Thyroid gland (tissue), 4 donors: Measurements from ENCODE around the gene KCNE1. TPM values are rescaled to one million over a fixed set of nuclear protein-coding genes. Genes with fewer than 3 reads are reported as not detected.
A peak's percentile ranks its signal among the peaks of the same experiment; 100 is the strongest.

Experiments
- DNase-seq, 2 donors: peaks; one replicate each; pipeline ENCODE4 v3.0.0-alpha.2; 2019
- H3K27ac ChIP-seq, 3 donors: fragments of 200-600 bp; sonication (generic); 1 replicate in 2 of 3; 2 replicates in 1 of 3; pipeline ENCODE4 v1.5.1; 2016 to 2019; ENCODE audit warnings: mild to moderate bottlenecking in 1 of 3, moderate library complexity in 1 of 3
- H3K27me3 ChIP-seq: fragments of 200-600 bp; sonication (generic); one replicate; pipeline ENCODE4 v1.5.1; 2019
- H3K36me3 ChIP-seq, 2 donors: fragments of 200-600 bp; sonication (generic); one replicate each; pipeline ENCODE4 v1.5.1; 2016 to 2019
- H3K4me1 ChIP-seq, 2 donors: fragments of 200-600 bp; sonication (generic); one replicate each; pipeline ENCODE4 v1.5.1; 2017 to 2019
- H3K4me3 ChIP-seq, 3 donors: fragments of 200-600 bp; sonication (generic); replicated peaks in 1 of 3; 1 replicate in 2 of 3; 2 replicates in 1 of 3; pipeline ENCODE4 v1.5.1; 2016; ENCODE audit warnings: mild to moderate bottlenecking in 1 of 3
- H3K9me3 ChIP-seq: fragments of 200-600 bp; sonication (generic); one replicate; pipeline ENCODE4 v1.5.1; 2017
- POLR2A ChIP-seq, 2 donors: fragments of 450-650 bp; IDR thresholded peaks; one replicate each; pipeline ENCODE4 v1.6.1; 2017; ENCODE audit warnings: antibody characterized with exemption in 2 of 2, mild to moderate bottlenecking in 2 of 2, moderate library complexity in 1 of 2
- WGBS, 2 donors: methylation state at CpG; one replicate each; pipeline ENCODE4 v1.1.5; 2017; 5-methylcytosine and 5-hydroxymethylcytosine counted together
- intact Hi-C: fragments of 100-400 bp; cut with DNase I; formaldehyde crosslinking; loops from one replicate; pipeline ENCODE4 v1.15.1; 2023
- total RNA-seq, 4 donors: library from RNA; depleted of rRNA; stranded (reverse); fragments of >200 nt; gene quantifications; one replicate each; pipeline ENCODE4 v1.2.3, GENCODE V29; 2016
- TF ChIP-seq, protein P1 (sequence below), 6 experiments: fragments of 200-600 bp in 3 of 6; fragments of 450-650 bp in 3 of 6; sonication (generic) in 3 of 6; IDR thresholded peaks; one replicate each; pipeline ENCODE4 v1.5.1; 2016 to 2019; ENCODE audit warnings: antibody characterized with exemption in 6 of 6, mild to moderate bottlenecking in 2 of 6, inconsistent platforms in 1 of 6, moderate library complexity in 1 of 6

KCNE1 gene
- total RNA-seq, 4 donors from 2014 or later = 0.33 to 2.6 (median 1.5) TPM

DNA sequence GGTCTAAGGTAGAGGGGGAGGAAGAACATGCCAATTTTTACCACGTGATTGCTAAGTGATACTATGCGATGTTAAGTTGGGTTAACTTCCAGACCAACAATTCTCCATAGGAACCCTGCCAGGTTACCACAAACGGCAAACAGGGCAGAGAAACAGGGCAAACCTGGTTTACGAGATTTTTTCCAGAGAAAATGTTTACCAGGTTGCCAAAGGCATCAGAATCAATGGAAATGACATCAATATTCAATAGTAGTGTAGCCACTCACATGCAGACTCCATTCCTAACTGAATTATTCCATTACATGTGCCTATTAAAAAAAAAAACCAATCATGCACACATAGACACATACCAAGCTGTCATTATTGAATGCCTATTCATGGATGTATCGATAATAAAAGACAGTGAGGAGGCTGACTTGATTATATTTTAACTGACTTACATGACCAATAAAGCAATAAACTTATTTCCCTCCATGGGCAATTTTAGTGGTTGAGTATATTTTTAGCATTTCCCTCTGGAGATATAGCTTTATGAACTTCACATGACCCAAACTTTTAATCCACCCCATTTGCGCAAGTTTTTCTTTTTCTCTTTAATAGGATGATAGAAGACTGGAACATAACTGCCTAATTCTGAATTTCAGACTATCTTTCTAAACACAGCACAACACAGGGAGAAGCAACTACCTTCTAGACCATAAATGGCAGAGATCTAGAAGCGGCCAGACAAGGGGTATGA lies 40.5 kb upstream of the KCNE1 start:
- Histone ChIP-seq H3K9me3 (no peaks in the 10 kb centered on the region), H3K36me3 (no peaks in the 10 kb centered on the region), H3K4me1 (peaks cover 0 to 4% of the 10 kb centered on the region in 2 donors), H3K4me3 (no peak overlapping the region), H3K27ac (no peak overlapping the region), H3K27me3 (no peaks in the 10 kb centered on the region)
- TF ChIP-seq POLR2A (IDR thresholded peaks at IDR 0.05) = no peak
- TF ChIP-seq, protein P1, sequence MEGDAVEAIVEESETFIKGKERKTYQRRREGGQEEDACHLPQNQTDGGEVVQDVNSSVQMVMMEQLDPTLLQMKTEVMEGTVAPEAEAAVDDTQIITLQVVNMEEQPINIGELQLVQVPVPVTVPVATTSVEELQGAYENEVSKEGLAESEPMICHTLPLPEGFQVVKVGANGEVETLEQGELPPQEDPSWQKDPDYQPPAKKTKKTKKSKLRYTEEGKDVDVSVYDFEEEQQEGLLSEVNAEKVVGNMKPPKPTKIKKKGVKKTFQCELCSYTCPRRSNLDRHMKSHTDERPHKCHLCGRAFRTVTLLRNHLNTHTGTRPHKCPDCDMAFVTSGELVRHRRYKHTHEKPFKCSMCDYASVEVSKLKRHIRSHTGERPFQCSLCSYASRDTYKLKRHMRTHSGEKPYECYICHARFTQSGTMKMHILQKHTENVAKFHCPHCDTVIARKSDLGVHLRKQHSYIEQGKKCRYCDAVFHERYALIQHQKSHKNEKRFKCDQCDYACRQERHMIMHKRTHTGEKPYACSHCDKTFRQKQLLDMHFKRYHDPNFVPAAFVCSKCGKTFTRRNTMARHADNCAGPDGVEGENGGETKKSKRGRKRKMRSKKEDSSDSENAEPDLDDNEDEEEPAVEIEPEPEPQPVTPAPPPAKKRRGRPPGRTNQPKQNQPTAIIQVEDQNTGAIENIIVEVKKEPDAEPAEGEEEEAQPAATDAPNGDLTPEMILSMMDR (IDR thresholded peaks at IDR 0.05) = no peak
- intact Hi-C loops = no loop called here
- 83 to 91% methylated on average over 7 of the region's 7 CpGs for WGBS, 2 donors
- no peak for DNase-seq

DNA sequence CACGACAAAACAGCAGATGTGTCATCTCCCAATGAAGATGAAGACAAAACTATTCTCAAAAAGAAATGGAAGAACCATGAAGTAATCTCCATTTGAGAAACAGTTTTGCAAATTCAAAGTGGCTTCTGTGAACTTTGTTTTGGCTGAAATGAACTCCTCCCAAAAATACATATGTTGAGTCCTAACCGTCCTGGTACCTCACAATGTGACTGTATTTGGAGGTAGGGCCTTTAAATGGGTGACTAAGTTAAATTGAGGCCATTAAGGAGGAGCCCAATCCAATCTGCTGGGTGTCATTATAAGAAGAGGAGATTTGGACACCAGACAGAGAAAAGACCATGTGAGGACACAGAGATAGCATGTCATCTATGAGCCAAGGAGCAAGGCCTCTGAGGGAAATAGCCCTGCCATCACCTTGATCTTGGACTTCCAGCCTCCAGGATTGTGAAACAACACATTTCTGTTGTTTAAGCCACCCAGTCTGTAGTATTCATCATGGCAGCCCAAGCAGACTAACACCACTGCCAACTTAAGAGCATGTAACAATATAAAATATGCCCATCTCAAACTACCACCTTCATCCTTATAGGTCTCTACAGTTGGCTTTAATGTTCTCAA lies 38.3 kb upstream of the KCNE1 start:
- no peaks in the 10 kb centered on the region for H3K36me3 ChIP-seq
- TF ChIP-seq, protein P1 (IDR thresholded peaks at IDR 0.05) = no peak
- TF ChIP-seq POLR2A (IDR thresholded peaks at IDR 0.05) = no peak
- WGBS, 2 donors = 72 to 94% methylated on average over 2 of the region's 2 CpGs
- intact Hi-C loops = no loop called here
- H3K9me3 ChIP-seq = no peaks in the 10 kb centered on the region
- H3K27me3 ChIP-seq = no peaks in the 10 kb centered on the region
- H3K4me3 ChIP-seq = no peak overlapping the region
- no peak overlapping the region for H3K27ac ChIP-seq
- peaks cover 4% of the 10 kb centered on the region in 2 donors for H3K4me1 ChIP-seq
- DNase-seq = no peak

DNA sequence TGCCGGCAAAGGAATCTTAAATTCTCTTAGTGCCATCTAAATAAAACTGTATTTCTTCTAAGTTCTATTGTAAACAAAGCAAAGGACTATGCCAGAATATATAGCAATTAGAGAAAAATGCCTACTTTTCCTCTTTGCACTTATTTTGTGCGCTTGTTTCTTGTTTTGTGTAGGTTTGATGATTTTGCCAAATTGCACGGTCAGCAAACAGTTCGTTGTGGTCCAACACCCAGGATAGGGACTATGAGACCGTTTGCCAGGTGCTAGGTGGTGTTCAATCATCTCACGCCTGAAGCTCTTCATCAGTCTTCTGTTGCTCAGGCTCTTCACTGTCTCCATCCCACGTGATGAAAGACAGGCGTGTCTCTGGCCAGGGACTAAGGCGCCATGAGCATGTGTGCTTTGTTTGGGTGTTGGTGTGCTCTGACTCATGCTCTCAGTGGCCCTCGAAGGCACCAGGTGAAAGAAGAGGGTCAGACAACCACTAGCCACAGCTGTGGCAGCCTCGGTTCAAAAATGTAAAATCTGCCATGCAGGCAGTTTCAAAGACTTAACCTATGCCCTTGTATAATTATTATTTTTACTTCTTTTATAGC lies 36.9 kb upstream of the KCNE1 start:
- DNase-seq = no peak
- Histone ChIP-seq H3K27me3 (no peaks in the 10 kb centered on the region), H3K27ac (no peak overlapping the region), H3K36me3 (no peaks in the 10 kb centered on the region), H3K4me1 (peaks cover 8 to 16% of the 10 kb centered on the region in 2 donors), H3K4me3 (no peak overlapping the region), H3K9me3 (no peaks in the 10 kb centered on the region)
- TF ChIP-seq, protein P1 (IDR thresholded peaks at IDR 0.05) = no peak
- no peak for TF ChIP-seq POLR2A (IDR thresholded peaks at IDR 0.05)
- 92 to 94% methylated on average over 11 of the region's 11 CpGs for WGBS, 2 donors
- intact Hi-C loops = no loop called here

DNA sequence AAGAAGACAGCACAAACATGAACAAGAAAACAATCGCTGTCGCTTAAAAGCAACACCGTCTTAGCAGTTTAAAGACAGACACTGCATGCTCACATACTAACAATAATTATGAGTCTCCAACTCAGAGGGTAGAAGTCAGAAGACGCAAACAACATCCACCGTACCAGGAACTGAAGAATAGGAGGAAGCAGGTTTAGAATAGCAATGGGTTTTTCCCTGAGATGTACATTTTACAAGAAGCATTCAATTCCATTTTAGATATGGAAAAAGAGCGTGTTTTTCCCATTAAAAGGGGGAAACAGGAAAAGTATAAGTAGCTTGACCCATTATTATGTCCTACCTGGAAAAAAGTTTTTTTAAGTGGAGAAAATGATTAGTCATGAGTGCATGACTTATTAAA lies 34.5 kb upstream of the KCNE1 start:
- Histone ChIP-seq H3K27me3 (no peaks in the 10 kb centered on the region), H3K4me3 (no peak overlapping the region), H3K36me3 (no peaks in the 10 kb centered on the region), H3K27ac (peak overlapping the region in 1 of 3 donors; percentile 10), H3K4me1 (peaks cover 8 to 15% of the 10 kb centered on the region in 2 donors), H3K9me3 (no peaks in the 10 kb centered on the region)
- no peak for DNase-seq
- intact Hi-C loops = no loop called here
- no peak for TF ChIP-seq POLR2A (IDR thresholded peaks at IDR 0.05)
- TF ChIP-seq, protein P1 (IDR thresholded peaks at IDR 0.05) = no peak
- WGBS, 2 donors = 82 to 86% methylated on average over 6 of the region's 6 CpGs
